Superior temporal gyrus (tissue), 1 donor: Measurements from ENCODE around the gene PGM2.

Experiments used
- DNase-seq: peaks from one replicate; pipeline ENCODE4 v3.0.0-alpha.2; 2016; ENCODE audit errors: extremely low spot score

Gene PGM2

DNA sequence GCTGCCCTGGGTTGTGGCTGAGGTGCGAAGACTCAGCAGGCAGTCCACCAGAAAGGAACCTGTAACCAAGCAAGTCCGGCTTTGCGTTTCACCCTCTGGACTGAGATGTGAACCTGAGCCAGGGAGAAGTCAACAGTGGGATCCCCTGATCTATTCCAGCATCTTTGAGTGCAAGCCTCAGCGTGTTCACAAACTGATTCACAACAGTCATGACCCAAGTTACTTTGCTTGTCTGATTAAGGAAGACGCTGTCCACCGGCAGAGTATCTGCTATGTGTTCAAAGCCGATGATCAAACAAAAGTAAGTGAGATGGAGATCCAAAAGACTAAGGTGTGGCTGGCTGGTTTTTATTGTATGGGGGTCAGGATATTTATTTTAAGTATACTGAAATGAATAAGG, 75.7 kb downstream of the PGM2 start:
- DNase-seq, result no peak

- no peak for DNase-seq
Observed at GRCh38 chr4:37902738-37903693, 76.5 kb downstream of the PGM2 start.

GRCh38 chr4:37903901-37904300, 77.4 kb downstream of the PGM2 start:
- DNase-seq, result no peak

DNA sequence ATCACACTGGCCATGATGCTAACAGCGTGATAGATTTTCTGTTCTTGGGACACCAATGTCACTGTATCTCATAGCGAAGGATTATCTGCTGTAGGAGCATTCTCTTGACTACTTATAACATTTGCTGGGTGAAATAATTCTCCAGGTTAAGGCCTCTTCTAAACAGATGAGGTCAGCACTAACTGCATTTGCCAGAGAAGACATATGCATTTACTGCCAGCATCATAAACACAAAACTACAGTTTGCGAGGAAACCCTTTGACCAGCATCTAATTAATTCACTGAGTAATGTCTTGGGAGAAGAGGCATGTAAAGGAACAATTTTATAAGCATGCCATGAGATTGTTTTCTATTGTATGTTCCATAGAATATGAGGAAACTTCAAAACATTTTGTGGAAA, 78.3 kb downstream of the PGM2 start:
- no peak for DNase-seq

GRCh38 chr4:37905533-37906169, 79.2 kb downstream of the PGM2 start:
- DNase-seq, result no peak

DNA sequence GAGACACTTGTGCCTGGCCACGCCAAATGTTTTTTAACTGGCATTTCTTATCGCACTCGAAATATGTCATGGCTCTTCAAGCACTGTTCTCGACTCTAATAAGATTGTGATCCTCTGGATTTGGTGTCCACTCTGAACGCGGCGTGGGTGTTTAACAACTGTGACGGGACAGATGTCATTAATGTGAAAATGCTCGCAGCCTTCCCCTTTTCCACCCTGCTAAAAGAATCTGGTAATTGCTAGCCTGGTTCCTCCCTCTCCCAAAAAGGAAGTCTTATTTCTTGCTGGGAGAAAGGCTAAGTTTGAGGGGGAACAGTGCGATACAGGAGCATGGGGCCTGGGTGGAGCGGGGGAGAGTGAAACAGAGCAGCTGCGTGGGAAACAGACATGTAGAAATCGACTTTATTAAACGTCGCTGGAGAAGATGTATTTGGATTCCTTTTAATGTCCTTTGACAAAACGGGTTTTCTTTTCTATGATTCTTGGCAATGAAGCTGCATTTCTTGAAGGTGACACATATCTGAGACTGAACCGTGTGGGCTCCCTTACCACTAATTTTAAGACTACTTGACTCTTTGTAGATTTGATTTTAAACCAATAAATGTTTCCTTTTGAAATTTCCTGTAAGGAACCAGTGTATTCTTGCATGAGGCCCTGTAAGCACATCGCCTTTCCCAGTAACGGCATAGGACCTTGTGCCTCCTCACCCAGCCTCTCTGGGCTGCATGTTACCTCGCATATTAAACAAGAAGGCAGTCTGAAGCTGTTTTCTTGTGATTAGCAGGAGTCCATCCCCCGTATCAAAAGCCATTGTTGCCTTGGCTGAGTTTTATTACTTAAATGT, 82.2 kb downstream of the PGM2 start:
- DNase-seq, result no peak

DNA sequence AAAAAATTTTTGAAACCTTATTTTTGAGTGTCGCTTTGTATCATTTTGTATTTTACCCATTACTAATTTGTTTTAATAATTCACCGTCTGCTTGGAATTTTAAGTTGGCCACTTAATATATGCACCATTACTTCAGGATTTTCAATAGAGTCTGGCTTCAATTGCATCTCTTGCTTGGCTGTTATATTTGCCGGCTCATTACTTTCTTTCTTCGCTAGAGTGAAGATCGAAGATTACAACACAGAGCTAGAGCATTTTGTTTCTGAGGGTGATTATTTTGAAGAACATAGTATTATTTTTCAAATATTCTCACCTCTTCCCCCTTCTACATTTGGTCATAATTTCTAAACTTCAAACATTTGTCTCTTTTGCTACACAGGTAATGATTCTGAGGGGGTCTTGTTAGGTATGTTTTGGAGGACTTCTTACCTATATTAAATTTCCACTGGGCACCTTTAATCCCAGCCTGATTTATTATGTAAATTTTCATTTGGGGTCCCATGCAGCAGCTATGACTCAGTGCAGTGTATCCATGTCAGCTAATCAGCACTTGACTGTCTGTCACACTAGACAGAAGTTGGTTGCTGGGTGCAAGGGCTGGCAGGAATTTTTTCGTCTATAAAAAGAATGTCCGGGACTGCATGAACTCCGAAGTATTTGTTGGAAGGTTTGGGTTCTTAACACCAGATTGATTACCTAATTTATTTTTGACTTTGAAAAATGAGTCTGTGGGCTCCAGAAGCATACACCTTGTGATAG, 83.0 kb downstream of the PGM2 start:
- no peak for DNase-seq

- DNase-seq, result no peak
Observed at GRCh38 chr4:37910091-37910486, 83.6 kb downstream of the PGM2 start.
